PC-3 (cell line): Measurements from ENCODE around the gene LBHD2.

Experiments used
- CTCF ChIP-seq: fragments of 300-600 bp; sonication (generic); conservative IDR thresholded peaks from 2 replicates; pipeline ENCODE4 v1.5.1; 2017; ENCODE audit warnings: antibody characterized with exemption, low read depth, mild to moderate bottlenecking, low read length
- EZH2phosphoT487 ChIP-seq: fragments of 300-600 bp; sonication (generic); IDR thresholded peaks from 2 replicates; pipeline ENCODE4 v1.6.1; 2018; ENCODE audit warnings: mild to moderate bottlenecking, antibody characterized with exemption, low read length, borderline replicate concordance

DNA sequence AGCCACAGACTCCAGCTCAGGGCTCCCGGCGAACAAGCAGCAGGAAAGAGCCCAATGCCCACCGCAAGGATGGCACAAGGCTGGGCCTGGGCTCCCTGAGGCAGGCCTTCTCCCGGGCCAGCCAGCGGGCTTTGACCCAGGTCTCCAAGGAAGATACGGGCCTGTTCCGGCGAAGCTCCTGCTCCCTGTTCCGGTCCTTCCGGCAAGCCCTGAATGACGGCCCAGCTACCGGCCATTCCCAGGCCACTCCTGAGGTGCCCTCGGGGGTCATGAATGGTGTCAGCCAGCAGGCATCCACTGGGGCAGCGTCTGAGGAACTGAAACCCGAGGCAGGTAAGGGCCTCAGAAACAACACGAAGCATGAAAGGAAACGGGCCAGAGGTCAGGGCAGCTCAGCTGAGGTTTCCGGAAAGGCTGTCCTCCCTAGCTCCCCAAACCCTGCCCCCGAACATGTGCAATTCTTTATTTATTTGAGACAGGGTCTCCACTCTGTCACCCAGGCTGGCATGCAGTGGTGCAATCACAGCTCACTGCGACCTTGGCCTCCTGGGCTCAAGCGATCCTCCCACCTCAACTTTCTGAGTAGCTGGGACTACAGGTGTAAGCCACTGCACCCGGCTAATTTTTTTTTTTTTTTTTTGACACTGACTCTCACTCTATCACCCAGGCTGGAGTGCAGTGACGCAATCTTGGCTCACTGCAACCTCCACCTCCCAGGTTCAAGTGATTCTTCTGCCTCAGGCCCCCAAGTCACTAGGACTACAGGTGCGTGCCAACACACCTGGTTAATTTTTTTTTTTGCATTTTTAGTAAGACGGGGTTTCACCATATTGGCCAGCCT lies 16.5 kb downstream of the LBHD2 start:
- TF ChIP-seq EZH2phosphoT487 (no peak), CTCF (no peak)
